ENCODE data around the gene RFX1. TPM values are rescaled to one million over a fixed set of nuclear protein-coding genes. Genes with fewer than 3 reads are reported as not detected.

RFX1 gene
- total and polyA plus RNA-seq, 2 of the 13 experiments (the other 11 are each of a cell fraction or from before 2014, with no cell fraction given), result 1.1 to 1.3 TPM

- no peak overlapping the region for H2AFZ ChIP-seq (ENCODE audit: low read length)
- no TSS peak for BruUV-seq (replicated peaks)
- H3K9me3 ChIP-seq (ENCODE audit: low read length), result no peaks in the 10 kb centered on the region
- H3K4me2 ChIP-seq (ENCODE audit: low read depth, low read length), result no peak overlapping the region
- no peak for ATAC-seq
- no peaks in the 10 kb centered on the region for H4K20me1 ChIP-seq (ENCODE audit: insufficient read depth, low read length)
- ChIA-PET POLR2A (no interaction called here), CTCF (ENCODE audit: low intra/inter-chr PET ratio, low total read pairs) (no interaction called here)
- DNase-seq (ENCODE audit: low spot score), result no peak
- H3K4me1 ChIP-seq (ENCODE audit: insufficient read depth, low read length), result peaks cover 10% of the 10 kb centered on the region
- peaks cover 6 to 16% of the 10 kb centered on the region in 2 experiments; a peak in 4 of 5 replicates for H3K36me3 ChIP-seq (replicated peaks in 1 of 2; ENCODE audit: control insufficient read depth in 1 of 2, insufficient read depth in 2 of 2, low read length in 2 of 2)
- no peak overlapping the region for H3K9ac ChIP-seq (ENCODE audit: insufficient read depth, low read depth, low read length)
- H3K27me3 ChIP-seq (ENCODE audit: control insufficient read depth in 1 of 2, insufficient read depth in 2 of 2, low read length in 2 of 2), result no peaks in the 10 kb centered on the region; a peak in 1 of 5 replicates
- H3K27ac ChIP-seq (ENCODE audit: extremely low read length, insufficient read depth, low read length), result no peak overlapping the region
- in situ Hi-C loops (cut with HindIII; ENCODE audit: extremely low pct_ligation_motif_present, low pct_unique_long_range_greater_than_20kb) (loop anchor here (5.0 kb wide), 1 partner anchor 69 kb away; no protein-coding TSS in a partner anchor), intact Hi-C loops (cut with micrococcal nuclease; ENCODE audit: unreplicated experiment) (no loop called here)
- 15% methylated on average over 2 of the region's 2 CpGs for WGBS (ENCODE audit: low lambda C conversion rate)
- peaks cover 14% of the 10 kb centered on the region for H3K79me2 ChIP-seq (ENCODE audit: insufficient read depth, low read length)
- H3K4me3 ChIP-seq (replicated peaks in 1 of 3; ENCODE audit: insufficient read depth in 1 of 3, low read depth in 2 of 3, low read length in 3 of 3), result no peak overlapping the region
- TF ChIP-seq AHR (CRISPR knock-in tag; IDR thresholded peaks at IDR 0.05) (no peak), ZNF329 (CRISPR knock-in tag; IDR thresholded peaks at IDR 0.05; ENCODE audit: low read depth) (no peak), ZNF34 (CRISPR knock-in tag; IDR thresholded peaks at IDR 0.05; ENCODE audit: borderline replicate concordance) (no peak)
- FAIRE-seq, result no peak
Measured at GRCh38 chr19:13951043-13951442, 55.1 kb downstream of the RFX1 start.

- Histone ChIP-seq H3K27me3 (ENCODE audit: control insufficient read depth in 1 of 2, insufficient read depth in 2 of 2, low read length in 2 of 2) (no peaks in the 10 kb centered on the region), H2AFZ (ENCODE audit: low read length) (no peak overlapping the region), H3K4me3 (replicated peaks in 1 of 3; ENCODE audit: insufficient read depth in 1 of 3, low read depth in 2 of 3, low read length in 3 of 3) (no peak overlapping the region), H3K9me3 (ENCODE audit: low read length) (no peaks in the 10 kb centered on the region), H3K4me2 (ENCODE audit: low read depth, low read length) (no peak overlapping the region), H3K27ac (ENCODE audit: extremely low read length, insufficient read depth, low read length) (no peak overlapping the region), H4K20me1 (ENCODE audit: insufficient read depth, low read length) (no peaks in the 10 kb centered on the region), H3K36me3 (replicated peaks in 1 of 2; ENCODE audit: control insufficient read depth in 1 of 2, insufficient read depth in 2 of 2, low read length in 2 of 2) (no peaks in the 10 kb centered on the region), H3K79me2 (ENCODE audit: insufficient read depth, low read length) (no peaks in the 10 kb centered on the region), H3K4me1 (ENCODE audit: insufficient read depth, low read length) (0 out of 2 replicates have a peak, but pooled peaks cover 4% of the 10 kb centered on the region), H3K9ac (ENCODE audit: insufficient read depth, low read depth, low read length) (no peak overlapping the region)
- ChIA-PET POLR2A (no interaction called here), CTCF (ENCODE audit: low intra/inter-chr PET ratio, low total read pairs) (no interaction called here)
- 51% methylated on average over 4 of the region's 4 CpGs for WGBS (ENCODE audit: low lambda C conversion rate)
- intact Hi-C loops (cut with micrococcal nuclease; ENCODE audit: unreplicated experiment) (no loop called here), in situ Hi-C loops (cut with HindIII; ENCODE audit: extremely low pct_ligation_motif_present, low pct_unique_long_range_greater_than_20kb) (no loop called here)
- DNase-seq (ENCODE audit: low spot score), result no peak
- BruUV-seq (replicated peaks), result no TSS peak
- ATAC-seq, result no peak
- FAIRE-seq, result no peak
- TF ChIP-seq SP140L (CRISPR knock-in tag; IDR thresholded peaks at IDR 0.05; ENCODE audit: borderline replicate concordance) (no peak), ZNF841 (CRISPR knock-in tag; IDR thresholded peaks at IDR 0.05; ENCODE audit: borderline replicate concordance) (no peak), CC2D1A (CRISPR knock-in tag; IDR thresholded peaks at IDR 0.05) (no peak), SNAI1 (CRISPR knock-in tag; IDR thresholded peaks at IDR 0.05; ENCODE audit: borderline replicate concordance) (no peak), ISL2 (CRISPR knock-in tag; IDR thresholded peaks at IDR 0.05) (no peak), DMAP1 (CRISPR knock-in tag; IDR thresholded peaks at IDR 0.05) (no peak), ZBTB40 (IDR thresholded peaks at IDR 0.05) (no peak), ZBTB40 (CRISPR knock-in tag; IDR thresholded peaks at IDR 0.05) (no peak), GTF2F1 (IDR thresholded peaks at IDR 0.05; ENCODE audit: low read length) (no peak)
Measured at GRCh38 chr19:13946414-13946813, 59.7 kb downstream of the RFX1 start.
